Right forelimb (tissue), 1 donor: ENCODE measurements around the gene SAMD9L.
"Not testable (repeated sequence)": the region's sequence is repeated elsewhere in the genome, so short reads cannot be mapped to it uniquely, and the experiment has no call there.

Experiments
- DNase-seq: peaks from one replicate; pipeline ENCODE4 v3.0.0-alpha.2; 2018

The SAMD9L gene

GRCh38 chr7:93145354-93145753, 2.8 kb downstream of the SAMD9L start:
- no peak for DNase-seq

- no peak for DNase-seq
Measured at GRCh38 chr7:93142127-93142526, 6.1 kb downstream of the SAMD9L start.

GRCh38 chr7:93140582-93141191, 7.5 kb downstream of the SAMD9L start:
- DNase-seq: no peak

GRCh38 chr7:93138576-93138975, 9.6 kb downstream of the SAMD9L start:
- DNase-seq: no peak

- no peak for DNase-seq
Measured at GRCh38 chr7:93133005-93133404, 15.2 kb downstream of the SAMD9L start.

- no peak for DNase-seq
Measured at GRCh38 chr7:93132216-93132615, 16.0 kb downstream of the SAMD9L start.

GRCh38 chr7:93126954-93127353, 21.2 kb downstream of the SAMD9L start:
- DNase-seq: not testable (repeated sequence)

GRCh38 chr7:93123532-93123931, 24.7 kb downstream of the SAMD9L start:
- DNase-seq: not testable (repeated sequence)

- no peak for DNase-seq
Measured at GRCh38 chr7:93120592-93121549, 27.3 kb downstream of the SAMD9L start.

GRCh38 chr7:93119191-93119905, 28.8 kb downstream of the SAMD9L start:
- no peak for DNase-seq

GRCh38 chr7:93117852-93118530, 30.2 kb downstream of the SAMD9L start, which contains the start of gene SAMD9:
Gene SAMD9, minus strand, starts transcription at chr7:93117979. Its CDS starts 11,882 bp downstream, at chr7:93106097.
- no peak for DNase-seq

GRCh38 chr7:93117327-93117726, 30.9 kb downstream of the SAMD9L start:
- DNase-seq: no peak

GRCh38 chr7:93115796-93116195, 32.4 kb downstream of the SAMD9L start:
- no peak for DNase-seq

- DNase-seq: no peak
Measured at GRCh38 chr7:93108003-93108402, 40.2 kb downstream of the SAMD9L start.

GRCh38 chr7:93097388-93097787, 50.8 kb downstream of the SAMD9L start:
- DNase-seq: no peak

- DNase-seq: no peak
Measured at GRCh38 chr7:93092757-93093370, 55.3 kb downstream of the SAMD9L start.
